ENCODE results near the gene SLC6A19. TPM values are rescaled to one million over a fixed set of nuclear protein-coding genes. Genes with fewer than 3 reads are reported as not detected.

The SLC6A19 gene
- total and polyA plus RNA-seq, 10 donors = under 0.01 to 0.50 TPM; not detected in 8

GRCh38 chr5:1253456-1254105 lies 52.2 kb downstream of the SLC6A19 start:
- TF ChIP-seq POLR2A (IDR thresholded peaks at IDR 0.05) (no peak), POLR2AphosphoS5 (IDR thresholded peaks at IDR 0.05) (no peak), CTCF (IDR thresholded peaks at IDR 0.05 in 8 of 11, conservative IDR thresholded peaks at IDR 0.05 in 3 of 11) (no peak)
- H3K27me3 ChIP-seq (replicated peaks in 1 of 7) = peaks cover 0 to 9% (median 0%) of the 10 kb centered on the region in 7 donors
- intact Hi-C loops (cut with DNase I; ENCODE audit: low total_unique reads) = no loop called here
- H3K27ac ChIP-seq = no peak overlapping the region
- no peak overlapping the region for H3K4me3 ChIP-seq
- peaks cover 0 to 12% (median 3%) of the 10 kb centered on the region in 6 donors for H3K4me1 ChIP-seq
- no peaks in the 10 kb centered on the region for H3K9me3 ChIP-seq
- H3K36me3 ChIP-seq = no peaks in the 10 kb centered on the region
- DNase-seq = no peak
- 87 to 90% (median 89%) methylated on average over 17 to 33 of the region's 33 CpGs for WGBS, 5 donors

GRCh38 chr5:1254196-1254595 lies 52.8 kb downstream of the SLC6A19 start:
- Histone ChIP-seq H3K27me3 (replicated peaks in 1 of 7) (peaks cover 0 to 6% (median 0%) of the 10 kb centered on the region in 7 donors), H3K9me3 (no peaks in the 10 kb centered on the region), H3K4me1 (peaks cover 0 to 12% (median 3%) of the 10 kb centered on the region in 6 donors), H3K27ac (no peak overlapping the region), H3K36me3 (no peaks in the 10 kb centered on the region), H3K4me3 (no peak overlapping the region)
- TF ChIP-seq CTCF (IDR thresholded peaks at IDR 0.05 in 8 of 11, conservative IDR thresholded peaks at IDR 0.05 in 3 of 11) = no peak
- no peak for TF ChIP-seq POLR2AphosphoS5 (IDR thresholded peaks at IDR 0.05)
- no peak for TF ChIP-seq POLR2A (IDR thresholded peaks at IDR 0.05)
- DNase-seq = no peak
- 85 to 92% (median 90%) methylated on average over 4 to 19 of the region's 19 CpGs for WGBS, 5 donors
- intact Hi-C loops (cut with DNase I; ENCODE audit: low total_unique reads) = no loop called here

GRCh38 chr5:1255081-1255561 lies 53.7 kb downstream of the SLC6A19 start:
- H3K4me1 ChIP-seq = peaks cover 0 to 12% (median 3%) of the 10 kb centered on the region in 6 donors
- no peaks in the 10 kb centered on the region for H3K36me3 ChIP-seq
- DNase-seq = no peak
- H3K27me3 ChIP-seq (replicated peaks in 1 of 7) = peaks cover 0 to 6% (median 0%) of the 10 kb centered on the region in 7 donors
- no peak overlapping the region for H3K4me3 ChIP-seq
- TF ChIP-seq POLR2AphosphoS5 (IDR thresholded peaks at IDR 0.05) (no peak), CTCF (IDR thresholded peaks at IDR 0.05 in 8 of 11, conservative IDR thresholded peaks at IDR 0.05 in 3 of 11) (no peak), POLR2A (IDR thresholded peaks at IDR 0.05) (no peak)
- H3K27ac ChIP-seq = no peak overlapping the region
- peaks cover 0 to 1% (median 0%) of the 10 kb centered on the region in 8 donors for H3K9me3 ChIP-seq
- WGBS, 5 donors = 60 to 75% (median 64%) methylated on average over 13 to 16 of the region's 16 CpGs
- intact Hi-C loops (cut with DNase I; ENCODE audit: low total_unique reads) = no loop called here

- Histone ChIP-seq H3K9me3 (peaks cover 0 to 18% (median 9%) of the 10 kb centered on the region in 8 donors), H3K27ac (no peak overlapping the region), H3K4me3 (no peak overlapping the region), H3K27me3 (replicated peaks in 1 of 7) (peaks cover 0 to 6% (median 0%) of the 10 kb centered on the region in 7 donors), H3K4me1 (peaks cover 0 to 12% (median 3%) of the 10 kb centered on the region in 6 donors), H3K36me3 (no peaks in the 10 kb centered on the region)
- intact Hi-C loops (cut with DNase I; ENCODE audit: low total_unique reads) = no loop called here
- no peak for DNase-seq
- WGBS, 5 donors = 82 to 92% (median 89%) methylated on average over 16 to 23 of the region's 23 CpGs
- TF ChIP-seq POLR2A (IDR thresholded peaks at IDR 0.05) = no peak
- no peak for TF ChIP-seq POLR2AphosphoS5 (IDR thresholded peaks at IDR 0.05)
- TF ChIP-seq CTCF (IDR thresholded peaks at IDR 0.05 in 8 of 11, conservative IDR thresholded peaks at IDR 0.05 in 3 of 11) = no peak
These were observed 55.4 kb downstream of the SLC6A19 start for GRCh38 chr5:1256776-1257175.
